Mesenchymal stem cell (in vitro differentiated cells and primary cell): Measurements from ENCODE around the gene ADCY5. TPM values are rescaled to one million over a fixed set of nuclear protein-coding genes. Genes with fewer than 3 reads are reported as not detected.

Experiments used
- DNase-seq: peaks from one replicate; pipeline ENCODE4 v3.0.0-alpha.2; 2013
- H2AFZ ChIP-seq: one replicate; pipeline ENCODE4 v1.6.1; 2013; ENCODE audit warnings: low read depth, mild to moderate bottlenecking, control low read depth, inconsistent platforms, low read length, moderate library complexity
- H2AK5ac ChIP-seq: 2 replicates; pipeline ENCODE4 v1.6.1; 2013; ENCODE audit warnings: low read length, moderate library complexity, mild to moderate bottlenecking, inconsistent platforms; ENCODE audit not compliant: severe bottlenecking
- H2BK120ac ChIP-seq: one replicate; pipeline ENCODE4 v1.6.1; 2013; ENCODE audit warnings: low read depth, mild to moderate bottlenecking, inconsistent platforms, low read length, moderate library complexity
- H2BK12ac ChIP-seq, 2 experiments: one replicate each; pipeline ENCODE4 v1.6.1; 2013; ENCODE audit warnings: inconsistent platforms in 2 of 2, low read length in 2 of 2, mild to moderate bottlenecking in 2 of 2, moderate library complexity in 2 of 2, control low read depth in 1 of 2
- H2BK15ac ChIP-seq: one replicate; pipeline ENCODE4 v1.6.1; 2013; ENCODE audit warnings: mild to moderate bottlenecking, low read depth, inconsistent platforms; ENCODE audit not compliant: poor library complexity, severe bottlenecking
- H2BK5ac ChIP-seq: 2 replicates; pipeline ENCODE4 v1.6.1; 2013; ENCODE audit warnings: low read depth, mild to moderate bottlenecking, low read length, control low read depth, inconsistent platforms; ENCODE audit not compliant: poor library complexity, severe bottlenecking
- H3K14ac ChIP-seq, 2 experiments: one replicate each; pipeline ENCODE4 v1.6.1; 2013; ENCODE audit warnings: inconsistent platforms in 2 of 2, low read length in 2 of 2, control low read depth in 1 of 2, mild to moderate bottlenecking in 1 of 2, moderate library complexity in 1 of 2
- H3K18ac ChIP-seq, 2 experiments: one replicate each; pipeline ENCODE4 v1.6.1; 2013; ENCODE audit warnings: inconsistent platforms in 2 of 2, low read length in 2 of 2, control low read depth in 1 of 2, low read depth in 1 of 2, mild to moderate bottlenecking in 1 of 2
- H3K23ac ChIP-seq, 2 experiments: one replicate each; pipeline ENCODE4 v1.6.1; 2013; ENCODE audit warnings: inconsistent platforms in 2 of 2, low read length in 2 of 2, mild to moderate bottlenecking in 2 of 2, moderate library complexity in 2 of 2, control low read depth in 1 of 2
- H3K27ac ChIP-seq: 2 replicates; pipeline ENCODE4 v1.5.1; 2013; ENCODE audit warnings: mild to moderate bottlenecking, moderate library complexity, low read length, control low read depth, inconsistent platforms; ENCODE audit not compliant: poor library complexity, severe bottlenecking
- H3K27me3 ChIP-seq, 2 experiments: 2 replicates each; pipeline versions ENCODE4 v1.6.1 to v1.7.0; 2013; ENCODE audit warnings: low read length in 2 of 2, mild to moderate bottlenecking in 2 of 2, moderate library complexity in 2 of 2, control low read depth in 1 of 2, inconsistent platforms in 1 of 2; ENCODE audit not compliant: control insufficient read depth in 1 of 2, insufficient read depth in 1 of 2
- H3K36me3 ChIP-seq, 2 experiments: 2 replicates each; pipeline versions ENCODE4 v1.6.1 to v1.7.0; 2013; ENCODE audit warnings: low read length in 2 of 2, control low read depth in 1 of 2, inconsistent platforms in 1 of 2, low read depth in 1 of 2, mild to moderate bottlenecking in 1 of 2; ENCODE audit not compliant: insufficient read depth in 2 of 2, control insufficient read depth in 1 of 2
- H3K4ac ChIP-seq, 2 experiments: one replicate each; pipeline ENCODE4 v1.6.1; 2013; ENCODE audit warnings: inconsistent platforms in 2 of 2, low read length in 2 of 2, mild to moderate bottlenecking in 2 of 2, moderate library complexity in 2 of 2, control low read depth in 1 of 2, low read depth in 1 of 2
- H3K4me1 ChIP-seq: 2 replicates; pipeline ENCODE4 v1.6.1; 2013; ENCODE audit warnings: low read depth, low read length, control low read depth; ENCODE audit not compliant: control insufficient read depth, insufficient read depth
- H3K4me2 ChIP-seq: 2 replicates; pipeline ENCODE4 v1.6.1; 2013; ENCODE audit warnings: low read length, mild to moderate bottlenecking, inconsistent platforms; ENCODE audit not compliant: poor library complexity, severe bottlenecking
- H3K4me3 ChIP-seq, 2 experiments: 2 replicates each; pipeline versions ENCODE4 v1.5.1 to v1.7.0; 2013; ENCODE audit warnings: low read length in 2 of 2, mild to moderate bottlenecking in 2 of 2, control low read depth in 1 of 2, low read depth in 1 of 2; ENCODE audit not compliant: insufficient read depth in 1 of 2
- H3K79me1 ChIP-seq: replicated peaks from 2 replicates; pipeline ENCODE4 v1.6.1; 2013; ENCODE audit warnings: mild to moderate bottlenecking, control low read depth, low read length, inconsistent platforms; ENCODE audit not compliant: poor library complexity, severe bottlenecking
- H3K9ac ChIP-seq: 2 replicates; pipeline ENCODE4 v1.7.0; 2013; ENCODE audit warnings: mild to moderate bottlenecking, low read length, moderate library complexity
- H3K9me3 ChIP-seq: 2 replicates; pipeline ENCODE4 v1.7.0; 2013; ENCODE audit warnings: mild to moderate bottlenecking, low read length; ENCODE audit not compliant: control insufficient read depth
- H4K8ac ChIP-seq: one replicate; pipeline ENCODE4 v1.6.1; 2013; ENCODE audit warnings: inconsistent platforms, mild to moderate bottlenecking, low read length, moderate library complexity
- H4K91ac ChIP-seq: one replicate; pipeline ENCODE4 v1.6.1; 2013; ENCODE audit warnings: mild to moderate bottlenecking, low read length, inconsistent platforms
- WGBS: methylation state at CpG from one replicate; pipeline ENCODE4 v1.1.7; 2013; ENCODE audit warnings: mixed read lengths; 5-methylcytosine and 5-hydroxymethylcytosine counted together
- polyA plus RNA-seq, 2 experiments: library from polyadenylated mRNA; stranded (reverse); fragments of 200-250 nt; gene quantifications; one replicate each; pipeline ENCODE4 v1.2.3, GENCODE V29; 2013

ADCY5 gene
- polyA plus RNA-seq (2013, experiment 1 of 2) = 0.15 TPM
- polyA plus RNA-seq (2013, experiment 2 of 2) = 0.04 TPM

DNA sequence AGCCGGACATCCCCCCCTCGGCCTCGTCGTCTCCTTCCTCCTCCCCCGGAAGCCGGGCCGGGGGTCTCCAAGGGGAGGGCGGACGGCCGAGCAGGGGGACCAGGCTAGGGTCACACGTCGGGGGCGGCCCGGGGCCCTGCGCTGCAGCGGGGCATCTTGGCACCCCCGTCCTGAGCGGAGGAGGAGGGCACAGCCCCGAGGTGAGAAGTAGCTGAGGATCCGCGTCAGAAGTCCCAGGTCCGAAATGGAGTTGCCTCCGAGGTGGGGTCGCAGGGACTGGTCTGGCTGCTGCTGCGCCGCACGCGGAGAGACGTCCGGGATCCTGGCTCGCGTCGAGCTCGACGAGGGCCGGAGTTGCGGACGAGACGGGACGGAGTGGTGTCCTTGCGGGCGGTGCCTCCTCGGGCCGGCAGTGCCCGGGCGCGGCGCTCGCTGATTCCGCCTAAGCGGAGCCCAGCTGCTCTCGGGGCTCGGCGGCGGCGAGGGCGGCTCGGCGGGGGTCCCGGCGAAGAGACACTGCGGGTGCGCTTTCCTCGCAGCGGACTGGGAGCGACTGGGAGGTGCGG, at the start of gene ADCY5:
TSS of gene ADCY5 (minus strand) at position 555 of the 566 bp plus-strand sequence. CDS start at position 10, 545 bp downstream.
- Histone ChIP-seq H4K8ac (peak within 1 kb of the TSS; percentile 4), H2AK5ac (no peak within 1 kb of the TSS), H2BK15ac (no peak within 1 kb of the TSS), H4K91ac (no peak within 1 kb of the TSS), H3K18ac (no peak within 1 kb of the TSS), H3K4ac (no peak within 1 kb of the TSS), H3K27ac (no peak within 1 kb of the TSS), H2BK5ac (no peak within 1 kb of the TSS), H3K4me1 (peaks cover 20% of the 10 kb centered on the region), H3K79me1 (no peaks in the 10 kb centered on the region), H3K4me3 (peak within 1 kb of the TSS; percentile 57 to 64), H3K23ac (peak within 1 kb of the TSS in 1 of 2 experiments; percentile 70), H2AFZ (peak within 1 kb of the TSS; percentile 31), H3K9me3 (no peaks in the 10 kb centered on the region), H3K36me3 (no peaks in the 10 kb centered on the region), H3K14ac (no peak within 1 kb of the TSS), H2BK120ac (no peak within 1 kb of the TSS), H2BK12ac (no peak within 1 kb of the TSS), H3K9ac (no peak within 1 kb of the TSS), H3K4me2 (peak within 1 kb of the TSS; percentile 90), H3K27me3 (peaks cover 68 to 78% of the 10 kb centered on the region in 2 experiments)
- DNase-seq = peak; percentile 5
- WGBS = 3% methylated on average over 46 of the region's 67 CpGs

DNA sequence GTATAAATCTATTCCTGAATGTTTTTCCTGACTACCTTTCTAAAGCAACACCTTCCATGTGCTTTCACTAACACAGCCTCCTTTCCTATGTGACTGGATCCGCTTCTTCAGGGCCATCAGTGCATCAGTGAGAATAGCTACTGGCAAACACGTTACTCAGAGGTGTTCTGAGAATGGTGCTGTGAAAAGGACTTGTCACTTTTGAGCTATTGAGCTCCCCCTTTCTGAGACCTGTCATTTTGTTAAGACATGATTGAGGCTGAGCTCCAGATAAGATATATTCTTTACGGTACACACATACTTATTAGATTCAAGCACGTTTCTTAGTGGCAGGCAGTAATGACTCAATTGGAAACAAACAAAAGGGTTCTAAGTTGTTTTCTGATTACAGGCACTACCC, 45.0 kb upstream of the ADCY5 start:
- 87% methylated on average over 3 of the region's 4 CpGs for WGBS
- H3K4me1 ChIP-seq = no peaks in the 10 kb centered on the region
- H4K8ac ChIP-seq = no peak overlapping the region

DNA sequence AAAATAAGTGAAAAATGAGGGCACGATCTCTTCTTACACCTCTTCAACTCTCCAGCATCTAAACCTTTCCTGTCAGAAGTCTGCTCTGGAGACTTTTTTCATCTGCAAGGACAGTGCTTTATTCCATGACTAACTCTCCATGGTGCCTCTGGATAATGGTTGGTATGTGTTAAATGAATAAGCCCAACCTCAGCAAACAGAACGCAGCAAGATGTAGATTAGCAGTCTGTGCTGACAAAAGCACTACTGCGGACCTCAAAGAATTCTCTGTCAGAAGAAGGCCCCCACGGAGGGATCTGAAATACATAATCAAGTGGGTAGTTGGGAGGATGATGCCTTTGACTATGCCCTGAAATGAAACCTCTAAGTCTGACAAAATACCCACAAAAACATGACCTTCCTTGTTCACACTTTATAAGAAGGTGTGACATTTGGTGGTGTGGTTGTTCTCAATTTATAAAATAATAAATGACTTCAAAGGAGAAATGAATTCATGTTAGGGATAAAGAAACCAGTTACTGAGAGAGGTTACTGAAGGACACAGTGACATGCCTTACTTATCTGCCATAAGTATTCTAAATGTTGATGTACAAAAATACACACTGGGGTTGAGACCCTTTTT, 43.2 kb upstream of the ADCY5 start:
- H3K9me3 ChIP-seq = no peaks in the 10 kb centered on the region
- no peak overlapping the region for H2BK5ac ChIP-seq
- no peak overlapping the region for H2BK120ac ChIP-seq
- 95% methylated on average over 4 of the region's 4 CpGs for WGBS
- H3K18ac ChIP-seq = no peak overlapping the region
- H3K36me3 ChIP-seq = peaks cover 19 to 32% of the 10 kb centered on the region in 2 experiments
- no peak overlapping the region for H3K4me2 ChIP-seq
- no peak overlapping the region for H2AK5ac ChIP-seq
- H4K8ac ChIP-seq = no peak overlapping the region
- H3K14ac ChIP-seq = no peak overlapping the region
- H3K4me3 ChIP-seq = no peak overlapping the region
- H3K79me1 ChIP-seq = no peaks in the 10 kb centered on the region
- no peaks in the 10 kb centered on the region for H3K4me1 ChIP-seq
- H3K27ac ChIP-seq = no peak overlapping the region
- H3K23ac ChIP-seq = no peak overlapping the region
- H3K27me3 ChIP-seq = no peaks in the 10 kb centered on the region
- no peak overlapping the region for H2BK15ac ChIP-seq
- no peak overlapping the region for H4K91ac ChIP-seq
- DNase-seq = no peak
- no peak overlapping the region for H3K4ac ChIP-seq
- H2AFZ ChIP-seq = no peak overlapping the region
- no peak overlapping the region for H3K9ac ChIP-seq
- H2BK12ac ChIP-seq = no peak overlapping the region

More for the DNA sequence above, 45.0 kb upstream of the ADCY5 start:
- H2AFZ ChIP-seq = no peak overlapping the region
- no peaks in the 10 kb centered on the region for H3K79me1 ChIP-seq
- no peak overlapping the region for H3K14ac ChIP-seq
- no peak overlapping the region for H3K4me3 ChIP-seq
- no peak overlapping the region for H3K27ac ChIP-seq
- H3K9me3 ChIP-seq = no peaks in the 10 kb centered on the region
- no peak overlapping the region for H4K91ac ChIP-seq
- no peak overlapping the region for H3K9ac ChIP-seq
- H3K23ac ChIP-seq = no peak overlapping the region
- H3K4ac ChIP-seq = no peak overlapping the region
- H3K36me3 ChIP-seq = peaks cover 30 to 47% of the 10 kb centered on the region in 2 experiments
- no peak overlapping the region for H2BK120ac ChIP-seq
- H3K27me3 ChIP-seq = no peaks in the 10 kb centered on the region
- H3K18ac ChIP-seq = no peak overlapping the region
- no peak for DNase-seq
- H2AK5ac ChIP-seq = no peak overlapping the region
- H2BK15ac ChIP-seq = no peak overlapping the region
- H2BK5ac ChIP-seq = no peak overlapping the region
- no peak overlapping the region for H2BK12ac ChIP-seq
- H3K4me2 ChIP-seq = no peak overlapping the region

DNA sequence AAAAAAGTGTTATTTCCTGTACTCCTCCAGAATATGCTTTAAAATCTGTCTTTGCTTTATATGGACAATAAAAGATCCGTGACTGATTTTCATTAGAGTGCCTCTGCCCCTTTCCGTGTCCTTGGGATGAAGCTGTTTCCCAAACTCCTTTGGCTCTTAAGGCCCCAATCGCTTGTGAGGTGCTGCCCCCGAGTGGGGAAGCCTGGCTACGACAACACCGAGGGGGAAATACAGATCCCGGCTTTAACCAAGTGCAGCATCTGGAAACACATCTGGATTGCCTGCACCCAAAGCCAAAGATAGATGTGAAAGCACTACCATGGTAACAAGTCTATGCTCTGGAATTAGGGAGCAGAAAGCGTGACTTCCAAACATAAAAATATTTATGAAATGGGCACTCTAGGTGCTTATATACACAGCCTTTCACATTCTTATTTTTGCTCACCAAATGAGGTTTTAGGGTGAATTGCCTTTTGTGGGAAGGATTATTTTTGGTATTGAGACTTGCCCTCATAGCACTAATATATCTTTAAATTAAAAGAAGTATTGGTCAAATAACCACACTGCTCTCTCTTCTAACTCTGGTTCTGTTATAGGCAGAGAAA, 40.6 kb upstream of the ADCY5 start:
- Histone ChIP-seq H2AK5ac (no peak overlapping the region), H3K4ac (no peak overlapping the region), H4K91ac (no peak overlapping the region), H3K4me1 (no peaks in the 10 kb centered on the region), H2AFZ (no peak overlapping the region), H4K8ac (no peak overlapping the region), H2BK5ac (no peak overlapping the region), H2BK15ac (no peak overlapping the region), H2BK12ac (no peak overlapping the region), H3K36me3 (peaks cover 8 to 20% of the 10 kb centered on the region in 2 experiments), H3K27ac (no peak overlapping the region), H3K27me3 (peaks cover 12 to 19% of the 10 kb centered on the region in 2 experiments), H3K79me1 (no peaks in the 10 kb centered on the region), H3K18ac (no peak overlapping the region), H3K23ac (no peak overlapping the region), H3K9ac (no peak overlapping the region), H3K14ac (no peak overlapping the region), H3K4me3 (no peak overlapping the region), H3K4me2 (no peak overlapping the region), H3K9me3 (no peaks in the 10 kb centered on the region), H2BK120ac (no peak overlapping the region)
- 4% methylated on average over 7 of the region's 8 CpGs for WGBS
- DNase-seq = peak; percentile 62
